Measurements from ENCODE around the gene FBLL1. TPM values are rescaled to one million over a fixed set of nuclear protein-coding genes. Genes with fewer than 3 reads are reported as not detected.

FBLL1 gene
- total RNA-seq, 4 donors from 2014 or later = 0.18 TPM; not detected in 3

GRCh38 chr5:168575391-168576372, 46.6 kb downstream of the FBLL1 start:
- Histone ChIP-seq H3K36me3 (no peaks in the 10 kb centered on the region), H3K4me1 (peaks cover 6 to 41% (median 14%) of the 10 kb centered on the region in 3 donors), H3K9me3 (no peaks in the 10 kb centered on the region), H3K27me3 (no peaks in the 10 kb centered on the region), H3K27ac (no peak overlapping the region), H3K4me3 (no peak overlapping the region)
- TF ChIP-seq POLR2A (IDR thresholded peaks at IDR 0.05) (no peak), CTCF (IDR thresholded peaks at IDR 0.05) (no peak)
- intact Hi-C loops (cut with DNase I) = no loop called here
- no peak for DNase-seq
- 87 to 88% methylated on average over 7 of the region's 7 CpGs for WGBS, 2 donors

GRCh38 chr5:168578006-168578405, 48.9 kb downstream of the FBLL1 start:
- 15 to 22% methylated on average over 3 of the region's 3 CpGs for WGBS, 2 donors

GRCh38 chr5:168578538-168579487, 49.7 kb downstream of the FBLL1 start, which contains the start of gene PANK3:
Gene PANK3, minus strand, starts transcription at chr5:168579368. Its CDS starts 85 bp downstream, at chr5:168579283.
- DNase-seq = peak; percentile 40
- Histone ChIP-seq H3K27ac (peak within 1 kb of the TSS; percentile 88 to 98 (median 98)), H3K9me3 (no peaks in the 10 kb centered on the region), H3K4me1 (peaks cover 6 to 41% (median 14%) of the 10 kb centered on the region in 3 donors), H3K36me3 (no peaks in the 10 kb centered on the region), H3K4me3 (peak within 1 kb of the TSS; percentile 55 to 95 (median 84)), H3K27me3 (no peaks in the 10 kb centered on the region)
- no peak for TF ChIP-seq CTCF (IDR thresholded peaks at IDR 0.05)
- TF ChIP-seq POLR2A (IDR thresholded peaks at IDR 0.05) = no peak
- intact Hi-C loops (cut with DNase I) = no loop called here
- 0 to 1% methylated on average over 21 of the region's 63 CpGs for WGBS, 2 donors

More at GRCh38 chr5:168578006-168578405, 48.9 kb downstream of the FBLL1 start:
- no peaks in the 10 kb centered on the region for H3K27me3 ChIP-seq
- TF ChIP-seq CTCF (IDR thresholded peaks at IDR 0.05) (no peak), POLR2A (IDR thresholded peaks at IDR 0.05) (no peak)
- peak overlapping the region; percentile 55 to 95 (median 84) for H3K4me3 ChIP-seq
- no peaks in the 10 kb centered on the region for H3K36me3 ChIP-seq
- no peak for DNase-seq
- peaks cover 6 to 41% (median 14%) of the 10 kb centered on the region in 3 donors for H3K4me1 ChIP-seq
- intact Hi-C loops (cut with DNase I) = no loop called here
- H3K27ac ChIP-seq = peak overlapping the region in 3 of 4 donors; percentile 88 to 98 (median 98)
- no peaks in the 10 kb centered on the region for H3K9me3 ChIP-seq

GRCh38 chr5:168579488-168580226, 50.6 kb downstream of the FBLL1 start:
- DNase-seq = peak; percentile 93
- TF ChIP-seq POLR2A (IDR thresholded peaks at IDR 0.05) (peak in 3 of 4 donors; percentile 66 to 89 (median 79)), CTCF (IDR thresholded peaks at IDR 0.05) (peak in 1 of 6 experiments; percentile 7)
- Histone ChIP-seq H3K4me3 (peak overlapping the region; percentile 55 to 95 (median 84)), H3K36me3 (no peaks in the 10 kb centered on the region), H3K4me1 (peaks cover 6 to 41% (median 14%) of the 10 kb centered on the region in 3 donors), H3K9me3 (no peaks in the 10 kb centered on the region), H3K27me3 (no peaks in the 10 kb centered on the region), H3K27ac (peak overlapping the region; percentile 88 to 98 (median 98))
- intact Hi-C loops (cut with DNase I) = no loop called here
- 8 to 9% methylated on average over 5 to 10 of the region's 52 CpGs for WGBS, 2 donors

Measured in esophagus squamous epithelium (tissue), 5 donors.